ENCODE results near the gene COQ10A.

COQ10A gene

DNA sequence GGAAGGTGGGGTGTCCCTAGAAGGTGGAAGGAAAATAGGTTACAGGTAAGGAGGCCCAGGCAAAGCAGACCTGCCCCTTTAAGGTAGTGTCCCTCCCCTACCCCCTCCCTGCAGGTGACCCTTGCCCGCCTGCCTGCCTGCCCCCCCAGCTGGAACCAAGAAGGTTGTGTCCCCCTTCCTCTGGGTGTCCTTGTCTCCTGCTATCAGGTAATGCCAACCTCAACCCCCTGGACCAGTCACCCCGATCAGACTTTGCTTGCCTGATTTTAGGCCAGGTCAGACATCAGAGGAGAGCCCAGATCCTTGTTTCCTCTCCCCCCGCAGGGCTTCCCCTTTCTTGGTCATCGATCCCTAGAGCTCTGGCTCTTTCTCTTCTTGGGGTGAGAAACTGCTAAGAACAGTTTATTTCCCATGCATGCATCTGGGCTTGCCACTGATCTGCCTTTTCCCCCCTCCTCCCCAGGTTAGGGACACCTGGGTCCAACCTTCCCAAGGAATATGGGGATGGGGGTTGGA, 36.8 kb upstream of the COQ10A start, which contains the start of gene SLC39A5:
Gene SLC39A5, plus strand, starts transcription at position 136 of the 516 bp plus-strand sequence. CDS start 1,224 bp downstream, outside the sequence.
- Histone ChIP-seq H3K27me3 (ENCODE audit: insufficient read depth, low read length) (no peaks in the 10 kb centered on the region), H3K27ac (ENCODE audit: low read depth, low read length) (no peak within 1 kb of the TSS), H3K4me1 (ENCODE audit: control insufficient read depth, insufficient read depth, low read length, unreplicated experiment) (peaks cover 2% of the 10 kb centered on the region), H3K4me3 (ENCODE audit: low read depth, low read length) (no peak within 1 kb of the TSS), H3K36me3 (ENCODE audit: insufficient read depth, low read length) (no peaks in the 10 kb centered on the region), H2AFZ (ENCODE audit: low read length, unreplicated experiment) (no peak within 1 kb of the TSS), H3K79me2 (ENCODE audit: control insufficient read depth, insufficient read depth, low read length, unreplicated experiment) (no peaks in the 10 kb centered on the region)

DNA sequence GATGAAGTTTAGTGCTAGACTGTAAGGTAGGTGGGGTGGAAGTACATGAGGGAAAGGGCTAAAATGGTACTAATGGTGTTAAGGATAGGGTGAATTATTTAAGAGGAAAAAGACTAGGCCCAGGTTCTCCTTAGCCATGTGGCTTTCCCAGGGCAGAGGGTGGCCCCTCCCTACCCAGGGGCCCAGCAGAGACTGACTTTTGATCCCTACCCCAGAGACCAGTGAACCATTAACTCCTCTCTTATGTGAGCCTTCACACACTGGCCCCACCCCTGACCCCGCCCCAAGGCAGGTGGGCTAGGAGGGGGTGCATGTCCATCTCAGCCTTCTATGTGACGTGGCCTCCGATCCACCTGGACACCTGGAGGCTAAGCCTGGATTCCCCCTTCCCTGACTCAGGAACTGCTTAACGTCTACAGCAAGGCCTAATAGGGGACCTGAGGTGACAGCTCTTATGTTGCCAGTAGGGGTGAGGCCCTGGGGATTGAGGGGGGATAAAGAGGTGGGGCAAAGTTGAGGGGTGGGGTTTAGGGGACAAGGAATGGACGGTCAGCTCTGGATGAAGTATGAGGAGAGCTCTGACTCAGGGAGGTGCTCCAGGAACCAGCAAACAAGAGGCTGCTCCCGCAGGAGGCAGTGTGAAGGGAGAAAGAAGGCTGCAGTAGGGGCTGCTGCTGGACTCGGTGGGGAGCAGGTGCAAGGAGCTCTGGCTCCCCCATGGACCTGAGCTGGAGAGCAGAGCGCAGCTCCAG, 36.1 kb upstream of the COQ10A start:
- H2AFZ ChIP-seq (ENCODE audit: low read length, unreplicated experiment): no peak overlapping the region
- no peak overlapping the region for H3K4me3 ChIP-seq (ENCODE audit: low read depth, low read length)
- H3K36me3 ChIP-seq (ENCODE audit: insufficient read depth, low read length): no peaks in the 10 kb centered on the region
- no peaks in the 10 kb centered on the region for H3K79me2 ChIP-seq (ENCODE audit: control insufficient read depth, insufficient read depth, low read length, unreplicated experiment)
- no peaks in the 10 kb centered on the region for H3K27me3 ChIP-seq (ENCODE audit: insufficient read depth, low read length)
- no peaks in the 10 kb centered on the region for H3K4me1 ChIP-seq (ENCODE audit: control insufficient read depth, insufficient read depth, low read length, unreplicated experiment)
- H3K27ac ChIP-seq (ENCODE audit: low read depth, low read length): no peak overlapping the region

DNA sequence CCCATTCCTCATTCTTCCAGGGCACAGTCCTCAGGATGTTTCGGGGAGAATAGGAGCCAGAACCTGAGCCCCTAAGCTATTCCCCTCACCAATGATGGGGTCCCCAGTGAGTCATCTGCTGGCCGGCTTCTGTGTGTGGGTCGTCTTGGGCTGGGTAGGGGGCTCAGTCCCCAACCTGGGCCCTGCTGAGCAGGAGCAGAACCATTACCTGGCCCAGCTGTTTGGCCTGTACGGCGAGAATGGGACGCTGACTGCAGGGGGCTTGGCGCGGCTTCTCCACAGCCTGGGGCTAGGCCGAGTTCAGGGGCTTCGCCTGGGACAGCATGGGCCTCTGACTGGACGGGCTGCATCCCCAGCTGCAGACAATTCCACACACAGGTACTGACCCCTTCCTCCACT, 35.6 kb upstream of the COQ10A start:
- no peak overlapping the region for H3K4me3 ChIP-seq (ENCODE audit: low read depth, low read length)
- no peaks in the 10 kb centered on the region for H3K36me3 ChIP-seq (ENCODE audit: insufficient read depth, low read length)
- no peaks in the 10 kb centered on the region for H3K79me2 ChIP-seq (ENCODE audit: control insufficient read depth, insufficient read depth, low read length, unreplicated experiment)
- no peaks in the 10 kb centered on the region for H3K4me1 ChIP-seq (ENCODE audit: control insufficient read depth, insufficient read depth, low read length, unreplicated experiment)
- no peak overlapping the region for H2AFZ ChIP-seq (ENCODE audit: low read length, unreplicated experiment)
- H3K27me3 ChIP-seq (ENCODE audit: insufficient read depth, low read length): no peaks in the 10 kb centered on the region
- no peak overlapping the region for H3K27ac ChIP-seq (ENCODE audit: low read depth, low read length)

DNA sequence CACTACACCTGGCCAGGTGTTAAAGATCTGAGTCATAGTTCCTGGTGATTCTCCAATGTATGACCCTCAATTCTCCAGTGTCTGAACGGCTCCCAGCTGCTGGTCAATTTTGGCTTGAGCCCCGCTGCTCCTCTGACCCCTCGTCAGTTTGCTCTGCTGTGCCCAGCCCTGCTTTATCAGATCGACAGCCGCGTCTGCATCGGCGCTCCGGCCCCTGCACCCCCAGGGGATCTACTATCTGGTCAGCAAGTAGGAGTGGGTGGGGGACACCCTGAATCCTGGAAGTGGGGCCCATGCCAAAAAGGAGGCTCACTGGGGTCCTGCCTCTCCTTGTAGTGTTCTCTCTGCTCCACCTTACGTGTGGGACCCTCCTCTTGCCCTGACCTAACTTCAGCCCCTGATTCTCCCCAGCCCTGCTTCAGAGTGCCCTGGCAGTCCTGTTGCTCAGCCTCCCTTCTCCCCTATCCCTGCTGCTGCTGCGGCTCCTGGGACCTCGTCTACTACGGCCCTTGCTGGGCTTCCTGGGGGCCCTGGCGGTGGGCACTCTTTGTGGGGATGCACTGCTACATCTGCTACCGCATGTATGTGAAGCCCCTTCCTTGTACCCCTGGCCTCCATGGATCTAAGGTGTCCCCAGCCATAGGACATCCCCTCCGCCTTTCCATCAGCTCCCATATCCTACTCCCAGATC, 31.9 kb upstream of the COQ10A start:
- H3K36me3 ChIP-seq (ENCODE audit: insufficient read depth, low read length): 0 out of 2 replicates have a peak, but pooled peaks cover 3% of the 10 kb centered on the region
- H2AFZ ChIP-seq (ENCODE audit: low read length, unreplicated experiment): no peak overlapping the region
- no peaks in the 10 kb centered on the region for H3K79me2 ChIP-seq (ENCODE audit: control insufficient read depth, insufficient read depth, low read length, unreplicated experiment)
- H3K27me3 ChIP-seq (ENCODE audit: insufficient read depth, low read length): no peaks in the 10 kb centered on the region
- H3K27ac ChIP-seq (ENCODE audit: low read depth, low read length): no peak overlapping the region
- no peaks in the 10 kb centered on the region for H3K4me1 ChIP-seq (ENCODE audit: control insufficient read depth, insufficient read depth, low read length, unreplicated experiment)
- no peak overlapping the region for H3K4me3 ChIP-seq (ENCODE audit: low read depth, low read length)

DNA sequence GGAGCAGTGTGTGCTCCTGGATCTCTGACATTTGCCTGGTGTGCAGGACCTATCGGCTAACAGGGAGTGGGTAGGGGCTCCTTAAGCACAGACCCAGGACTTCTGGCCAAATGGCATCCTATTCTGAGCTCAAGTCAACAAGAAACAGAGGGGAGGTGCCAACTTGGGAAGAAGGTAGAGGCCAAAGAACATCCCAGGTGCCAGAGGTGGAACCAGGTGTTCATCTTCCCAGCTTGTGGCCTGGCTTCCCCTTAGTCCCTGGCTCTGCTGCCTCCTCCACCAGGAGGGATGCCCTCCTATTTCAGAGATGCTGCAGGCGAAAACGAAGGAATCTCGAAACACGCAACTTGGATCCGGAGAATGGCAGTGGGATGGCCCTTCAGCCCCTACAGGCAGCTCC, 30.7 kb upstream of the COQ10A start:
- no peak overlapping the region for H2AFZ ChIP-seq (ENCODE audit: low read length, unreplicated experiment)

DNA sequence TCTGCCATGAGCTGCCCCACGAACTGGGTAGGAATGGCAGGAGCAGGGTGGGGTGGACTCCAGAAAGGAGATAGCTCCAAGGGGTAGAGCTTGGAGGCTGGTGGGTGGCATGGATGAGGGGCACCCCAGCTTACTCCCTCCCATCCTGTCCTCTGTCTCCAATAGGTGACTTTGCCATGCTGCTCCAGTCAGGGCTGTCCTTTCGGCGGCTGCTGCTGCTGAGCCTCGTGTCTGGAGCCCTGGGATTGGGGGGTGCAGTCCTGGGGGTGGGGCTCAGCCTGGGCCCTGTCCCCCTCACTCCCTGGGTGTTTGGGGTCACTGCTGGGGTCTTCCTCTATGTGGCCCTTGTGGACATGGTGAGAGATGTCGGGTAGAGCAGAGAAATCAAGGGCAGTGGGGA, 29.8 kb upstream of the COQ10A start:
- Histone ChIP-seq H3K4me3 (ENCODE audit: low read depth, low read length) (no peak overlapping the region), H3K79me2 (ENCODE audit: control insufficient read depth, insufficient read depth, low read length, unreplicated experiment) (no peaks in the 10 kb centered on the region), H3K36me3 (ENCODE audit: insufficient read depth, low read length) (peaks cover 13% of the 10 kb centered on the region; the same call in 1 of the 2 replicates), H3K27ac (ENCODE audit: low read depth, low read length) (no peak overlapping the region), H2AFZ (ENCODE audit: low read length, unreplicated experiment) (no peak overlapping the region), H3K27me3 (ENCODE audit: insufficient read depth, low read length) (no peaks in the 10 kb centered on the region), H3K4me1 (ENCODE audit: control insufficient read depth, insufficient read depth, low read length, unreplicated experiment) (peaks cover 4% of the 10 kb centered on the region)

More for the DNA sequence above, 30.7 kb upstream of the COQ10A start:
- H3K36me3 ChIP-seq (ENCODE audit: insufficient read depth, low read length): peaks cover 6% of the 10 kb centered on the region; the same call in 1 of the 2 replicates
- no peak overlapping the region for H3K4me3 ChIP-seq (ENCODE audit: low read depth, low read length)
- no peaks in the 10 kb centered on the region for H3K27me3 ChIP-seq (ENCODE audit: insufficient read depth, low read length)
- no peaks in the 10 kb centered on the region for H3K4me1 ChIP-seq (ENCODE audit: control insufficient read depth, insufficient read depth, low read length, unreplicated experiment)
- H3K79me2 ChIP-seq (ENCODE audit: control insufficient read depth, insufficient read depth, low read length, unreplicated experiment): no peaks in the 10 kb centered on the region
- no peak overlapping the region for H3K27ac ChIP-seq (ENCODE audit: low read depth, low read length)

DNA sequence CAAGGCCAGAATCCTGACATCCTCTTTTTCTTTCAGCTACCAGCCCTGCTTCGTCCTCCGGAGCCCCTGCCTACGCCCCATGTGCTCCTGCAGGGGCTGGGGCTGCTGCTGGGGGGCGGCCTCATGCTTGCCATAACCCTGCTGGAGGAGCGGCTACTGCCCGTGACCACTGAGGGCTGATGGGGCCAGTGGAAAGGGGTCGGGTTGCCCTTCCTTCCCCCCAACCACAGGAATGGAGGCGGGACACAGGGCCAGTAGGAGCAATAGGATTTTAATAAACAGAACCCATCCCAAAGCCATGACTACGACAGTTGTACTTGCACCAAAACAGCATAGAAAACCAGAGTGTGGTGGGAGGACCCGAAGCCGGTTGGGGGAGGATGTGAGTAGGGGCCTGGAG, 29.2 kb upstream of the COQ10A start:
- H3K36me3 ChIP-seq (ENCODE audit: insufficient read depth, low read length): peaks cover 13% of the 10 kb centered on the region; the same call in 1 of the 2 replicates
- H3K27me3 ChIP-seq (ENCODE audit: insufficient read depth, low read length): no peaks in the 10 kb centered on the region
- no peak overlapping the region for H2AFZ ChIP-seq (ENCODE audit: low read length, unreplicated experiment)
- H3K4me1 ChIP-seq (ENCODE audit: control insufficient read depth, insufficient read depth, low read length, unreplicated experiment): peaks cover 4% of the 10 kb centered on the region
- H3K27ac ChIP-seq (ENCODE audit: low read depth, low read length): no peak overlapping the region
- no peak overlapping the region for H3K4me3 ChIP-seq (ENCODE audit: low read depth, low read length)
- no peaks in the 10 kb centered on the region for H3K79me2 ChIP-seq (ENCODE audit: control insufficient read depth, insufficient read depth, low read length, unreplicated experiment)

DNA sequence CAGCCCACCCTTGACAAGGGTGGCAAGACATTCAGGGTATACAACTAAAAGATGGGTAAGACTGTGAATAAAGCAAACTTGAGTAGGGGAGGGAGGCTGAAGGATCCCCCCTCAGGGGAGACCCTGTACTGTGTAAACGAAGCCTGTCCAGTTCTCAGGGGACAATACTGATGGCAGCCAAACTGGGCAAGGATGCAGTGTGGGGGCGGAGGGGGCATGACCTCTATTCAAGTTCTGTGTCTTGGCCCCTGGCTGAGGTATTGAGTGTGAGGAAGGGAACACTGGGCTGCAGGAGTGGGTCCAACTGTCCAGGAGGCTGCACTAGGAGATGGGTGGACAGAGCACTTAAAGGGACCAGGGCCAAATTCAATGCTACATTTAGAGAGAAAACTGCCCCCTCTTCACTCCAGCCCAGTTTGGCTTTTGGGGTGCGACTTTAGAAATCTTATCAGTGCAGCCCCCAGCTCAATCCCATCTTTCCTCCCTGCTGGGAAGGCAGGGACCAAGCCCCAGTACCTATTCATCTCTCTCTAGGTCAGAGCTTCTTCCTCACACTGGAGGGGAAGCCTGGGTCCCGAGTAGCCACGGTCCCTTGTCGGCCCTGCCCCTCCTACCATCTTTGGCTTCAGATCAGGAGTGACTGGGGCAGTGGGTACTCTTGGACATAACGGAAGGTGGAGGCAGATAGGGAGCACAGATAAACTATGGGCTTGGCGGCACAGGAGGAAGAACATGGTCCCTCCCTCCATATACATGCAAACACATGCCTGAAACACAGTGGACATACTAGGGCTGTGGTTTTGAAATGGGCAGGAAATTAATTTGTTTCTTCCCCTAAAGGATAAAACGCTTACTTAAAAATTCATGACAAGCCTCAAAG, 25.1 kb upstream of the COQ10A start:
- H3K79me2 ChIP-seq (ENCODE audit: control insufficient read depth, insufficient read depth, low read length, unreplicated experiment): no peaks in the 10 kb centered on the region
- H3K4me3 ChIP-seq (ENCODE audit: low read depth, low read length): no peak overlapping the region
- peaks cover 18% of the 10 kb centered on the region; the same call in 1 of the 2 replicates for H3K36me3 ChIP-seq (ENCODE audit: insufficient read depth, low read length)
- H3K4me1 ChIP-seq (ENCODE audit: control insufficient read depth, insufficient read depth, low read length, unreplicated experiment): peaks cover 28% of the 10 kb centered on the region
- H3K27me3 ChIP-seq (ENCODE audit: insufficient read depth, low read length): no peaks in the 10 kb centered on the region
- H2AFZ ChIP-seq (ENCODE audit: low read length, unreplicated experiment): no peak overlapping the region
- no peak overlapping the region for H3K27ac ChIP-seq (ENCODE audit: low read depth, low read length)

DNA sequence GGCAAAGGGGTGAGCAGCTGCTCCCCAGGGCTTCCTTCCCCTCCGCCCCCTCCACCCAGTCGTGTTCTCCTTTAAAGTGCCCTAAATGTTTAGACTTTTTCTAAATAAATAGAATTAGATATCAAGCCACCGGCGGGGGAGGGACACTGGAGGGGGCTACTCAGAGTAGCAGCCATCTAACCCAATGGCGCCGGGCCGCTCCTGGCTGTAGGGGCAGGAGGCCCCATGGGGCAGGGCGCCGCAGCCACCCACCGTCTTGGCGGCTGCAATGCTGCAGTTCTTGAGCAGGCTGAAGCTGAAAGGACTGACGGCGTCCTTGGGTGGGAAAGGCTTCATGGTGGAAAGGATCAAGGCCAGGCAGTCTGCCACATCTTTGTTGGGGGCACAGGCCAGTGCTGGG, 23.8 kb upstream of the COQ10A start:
- Histone ChIP-seq H3K36me3 (ENCODE audit: insufficient read depth, low read length) (peaks cover 18% of the 10 kb centered on the region; the same call in 1 of the 2 replicates), H3K79me2 (ENCODE audit: control insufficient read depth, insufficient read depth, low read length, unreplicated experiment) (no peaks in the 10 kb centered on the region), H3K27ac (ENCODE audit: low read depth, low read length) (no peak overlapping the region), H3K4me3 (ENCODE audit: low read depth, low read length) (no peak overlapping the region), H2AFZ (ENCODE audit: low read length, unreplicated experiment) (no peak overlapping the region), H3K27me3 (ENCODE audit: insufficient read depth, low read length) (no peaks in the 10 kb centered on the region), H3K4me1 (ENCODE audit: control insufficient read depth, insufficient read depth, low read length, unreplicated experiment) (peaks cover 28% of the 10 kb centered on the region)

DNA sequence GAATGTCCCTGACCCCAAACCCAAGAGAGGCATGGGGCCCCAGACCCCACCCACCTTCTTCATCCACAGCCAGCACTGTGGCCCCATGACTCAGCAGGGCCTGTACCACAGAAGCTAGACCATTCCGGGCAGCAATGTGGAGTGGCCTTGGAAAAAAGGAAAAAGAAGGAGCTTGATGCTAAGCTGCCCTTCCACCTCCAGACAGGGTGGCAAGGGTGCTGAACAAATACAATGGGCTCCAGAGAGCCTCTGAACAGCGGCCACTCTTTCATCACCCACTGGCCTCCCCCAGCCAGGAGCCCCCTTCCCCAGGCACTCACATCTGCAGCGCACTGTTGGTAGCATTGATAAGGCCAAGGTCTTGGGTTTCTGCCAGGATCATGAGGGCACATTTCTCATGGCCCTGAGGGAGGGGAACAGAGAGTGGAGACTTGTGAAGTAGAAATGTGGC, 23.0 kb upstream of the COQ10A start:
- Histone ChIP-seq H3K36me3 (ENCODE audit: insufficient read depth, low read length) (peaks cover 21% of the 10 kb centered on the region; the same call in 1 of the 2 replicates), H3K4me3 (ENCODE audit: low read depth, low read length) (no peak overlapping the region), H3K27ac (ENCODE audit: low read depth, low read length) (peak overlapping the region; percentile 15; the same call in 1 of the 2 replicates), H2AFZ (ENCODE audit: low read length, unreplicated experiment) (no peak overlapping the region), H3K4me1 (ENCODE audit: control insufficient read depth, insufficient read depth, low read length, unreplicated experiment) (peaks cover 28% of the 10 kb centered on the region), H3K27me3 (ENCODE audit: insufficient read depth, low read length) (no peaks in the 10 kb centered on the region), H3K79me2 (ENCODE audit: control insufficient read depth, insufficient read depth, low read length, unreplicated experiment) (peaks cover 1% of the 10 kb centered on the region)

Data from ACC112 (cell line).